ENCODE results near the gene SPOUT1. TPM values are rescaled to one million over a fixed set of nuclear protein-coding genes. Genes with fewer than 3 reads are reported as not detected.
A peak's percentile ranks its signal among the peaks of the same experiment; 100 is the strongest.

Gene SPOUT1
- total and polyA plus RNA-seq, 2 donors (not counting 1 experiment from before 2014, with no cell fraction given), result 73.0 to 86.4 TPM

GRCh38 chr9:128819716-128820664, 9.6 kb downstream of the SPOUT1 start:
- ChIA-PET CTCF (interaction anchor here (0.6 to 2.1 kb wide), 5 partner anchors 10 to 171 kb away, joined by 3 to 11 read pairs (median 3); no protein-coding TSS in a partner anchor), POLR2A (interaction anchor here (1.1 to 1.8 kb wide), 2 partner anchors 10 to 130 kb away, joined by 4 to 5 read pairs; partner anchors contain the start of genes SET and SPOUT1)
- no peak for ATAC-seq (ENCODE audit: low read depth)
- H3K27ac Mint-ChIP-seq, result no peak overlapping the region
- Histone ChIP-seq H3K9me3 (ENCODE audit: control extremely low read depth in 1 of 3, control insufficient read depth in 2 of 3, insufficient read depth in 1 of 3, low read length in 2 of 3) (peaks cover 0 to 9% (median 0%) of the 10 kb centered on the region in 3 donors), H3K27ac (ENCODE audit: low read length in 2 of 2) (no peak overlapping the region), H3K27me3 (replicated peaks in 1 of 4; ENCODE audit: control extremely low read depth in 1 of 4, control insufficient read depth in 3 of 4, insufficient read depth in 4 of 4, low read length in 3 of 4) (no peaks in the 10 kb centered on the region), H3K4me2 (replicated peaks; ENCODE audit: low read depth, low read length, poor library complexity, severe bottlenecking) (peak overlapping the region; percentile 98), H3K79me2 (ENCODE audit: control insufficient read depth, insufficient read depth, low read length) (no peaks in the 10 kb centered on the region), H3K9ac (ENCODE audit: low read length) (no peak overlapping the region), H3K4me1 (ENCODE audit: control insufficient read depth in 2 of 2, insufficient read depth in 2 of 2, low read length in 2 of 2) (peaks cover 5 to 16% of the 10 kb centered on the region in 2 donors), H3K4me3 (ENCODE audit: control extremely low read depth in 1 of 5, extremely low read depth in 1 of 5, insufficient read depth in 1 of 5, low read depth in 2 of 5, low read length in 4 of 5) (peak overlapping the region in 1 of 5 experiments; percentile 35), H2AFZ (ENCODE audit: insufficient read depth, low read depth, low read length, poor library complexity, severe bottlenecking) (no peak overlapping the region), H3K36me3 (replicated peaks in 1 of 2; ENCODE audit: control extremely low read depth in 1 of 2, control insufficient read depth in 1 of 2, extremely low read depth in 1 of 2, insufficient read depth in 2 of 2, low read length in 1 of 2) (peaks cover 0 to 20% of the 10 kb centered on the region in 2 experiments), H4K20me1 (ENCODE audit: control insufficient read depth, insufficient read depth, low read length, poor library complexity, severe bottlenecking) (no peaks in the 10 kb centered on the region)
- DNase-seq, result no peak
- H3K4me3 Mint-ChIP-seq, result peak overlapping the region; percentile 55
- H3K9me3 Mint-ChIP-seq (ENCODE audit: insufficient read depth), result no peaks in the 10 kb centered on the region
- TF ChIP-seq EZH2 (IDR thresholded peaks at IDR 0.05; ENCODE audit: borderline replicate concordance, insufficient read depth, low read depth, low read length, poor library complexity, severe bottlenecking), result no peak
- TF ChIP-seq, protein P1, sequence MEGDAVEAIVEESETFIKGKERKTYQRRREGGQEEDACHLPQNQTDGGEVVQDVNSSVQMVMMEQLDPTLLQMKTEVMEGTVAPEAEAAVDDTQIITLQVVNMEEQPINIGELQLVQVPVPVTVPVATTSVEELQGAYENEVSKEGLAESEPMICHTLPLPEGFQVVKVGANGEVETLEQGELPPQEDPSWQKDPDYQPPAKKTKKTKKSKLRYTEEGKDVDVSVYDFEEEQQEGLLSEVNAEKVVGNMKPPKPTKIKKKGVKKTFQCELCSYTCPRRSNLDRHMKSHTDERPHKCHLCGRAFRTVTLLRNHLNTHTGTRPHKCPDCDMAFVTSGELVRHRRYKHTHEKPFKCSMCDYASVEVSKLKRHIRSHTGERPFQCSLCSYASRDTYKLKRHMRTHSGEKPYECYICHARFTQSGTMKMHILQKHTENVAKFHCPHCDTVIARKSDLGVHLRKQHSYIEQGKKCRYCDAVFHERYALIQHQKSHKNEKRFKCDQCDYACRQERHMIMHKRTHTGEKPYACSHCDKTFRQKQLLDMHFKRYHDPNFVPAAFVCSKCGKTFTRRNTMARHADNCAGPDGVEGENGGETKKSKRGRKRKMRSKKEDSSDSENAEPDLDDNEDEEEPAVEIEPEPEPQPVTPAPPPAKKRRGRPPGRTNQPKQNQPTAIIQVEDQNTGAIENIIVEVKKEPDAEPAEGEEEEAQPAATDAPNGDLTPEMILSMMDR (IDR thresholded peaks at IDR 0.05), result no peak
- intact Hi-C loops (cut with micrococcal nuclease), result loop anchor here (1.0 to 2.0 kb wide), 2 partner anchors 62 to 171 kb away; partner anchors contain the start of gene LRRC8A
- WGBS (ENCODE audit: insufficient coverage), result 96% methylated on average over 16 of the region's 18 CpGs
- H3K27me3 Mint-ChIP-seq, result no peaks in the 10 kb centered on the region
- peaks cover 14% of the 10 kb centered on the region for H3K4me1 Mint-ChIP-seq

All from B cell (primary cell).